Putamen (tissue), 1 donor: ENCODE measurements around the gene HEATR1.
"Not testable (repeated sequence)": the region's sequence is repeated elsewhere in the genome, so short reads cannot be mapped to it uniquely, and the experiment has no call there.

Source experiments
- DNase-seq: peaks from one replicate; pipeline ENCODE4 v3.0.0-alpha.2; 2016; ENCODE audit warnings: low spot score

Gene HEATR1

GRCh38 chr1:236603991-236604904 is at the start of gene HEATR1:
HEATR1 (minus strand) TSS chr1:236604516; CDS start chr1:236604095, 421 bp downstream.
- DNase-seq = peak; percentile 97

GRCh38 chr1:236645016-236645680 is 40.8 kb upstream of the HEATR1 start:
- no peak for DNase-seq

- no peak for DNase-seq
Measured at GRCh38 chr1:236642763-236643162, 38.4 kb upstream of the HEATR1 start.

- DNase-seq = no peak
Measured at GRCh38 chr1:236639686-236640085, 35.4 kb upstream of the HEATR1 start.

GRCh38 chr1:236638945-236639344 is 34.6 kb upstream of the HEATR1 start:
- DNase-seq = no peak

GRCh38 chr1:236636017-236636416 is 31.7 kb upstream of the HEATR1 start:
- DNase-seq = no peak

GRCh38 chr1:236627727-236628408 is 23.6 kb upstream of the HEATR1 start:
- DNase-seq = no peak

GRCh38 chr1:236623371-236624166 is 19.3 kb upstream of the HEATR1 start:
- no peak for DNase-seq

GRCh38 chr1:236622407-236622806 is 18.1 kb upstream of the HEATR1 start:
- no peak for DNase-seq

- no peak for DNase-seq
Measured at GRCh38 chr1:236619398-236619797, 15.1 kb upstream of the HEATR1 start.

GRCh38 chr1:236618507-236618906 is 14.2 kb upstream of the HEATR1 start:
- DNase-seq = no peak

GRCh38 chr1:236615399-236616148 is 11.3 kb upstream of the HEATR1 start:
- DNase-seq = no peak

- no peak for DNase-seq
Measured at GRCh38 chr1:236612349-236612748, 8.0 kb upstream of the HEATR1 start.

- DNase-seq = peak; percentile 58
Measured at GRCh38 chr1:236608930-236609726, 4.8 kb upstream of the HEATR1 start.

GRCh38 chr1:236607597-236607996 is 3.3 kb upstream of the HEATR1 start:
- DNase-seq = not testable (repeated sequence)

- DNase-seq = no peak
Measured at GRCh38 chr1:236604905-236605806, 840 bp upstream of the HEATR1 start.

- DNase-seq = no peak
Measured at GRCh38 chr1:236602171-236602570, 2.1 kb downstream of the HEATR1 start.

- DNase-seq = no peak
Measured at GRCh38 chr1:236590553-236591150, 13.7 kb downstream of the HEATR1 start.

GRCh38 chr1:236589531-236589930 is 14.8 kb downstream of the HEATR1 start:
- DNase-seq = no peak
